Measurements from ENCODE around the gene HOXC12. TPM values are rescaled to one million over a fixed set of nuclear protein-coding genes. Genes with fewer than 3 reads are reported as not detected.

HOXC12 gene
- total RNA-seq, 1 experiment from 2014 or later, result not detected

DNA sequence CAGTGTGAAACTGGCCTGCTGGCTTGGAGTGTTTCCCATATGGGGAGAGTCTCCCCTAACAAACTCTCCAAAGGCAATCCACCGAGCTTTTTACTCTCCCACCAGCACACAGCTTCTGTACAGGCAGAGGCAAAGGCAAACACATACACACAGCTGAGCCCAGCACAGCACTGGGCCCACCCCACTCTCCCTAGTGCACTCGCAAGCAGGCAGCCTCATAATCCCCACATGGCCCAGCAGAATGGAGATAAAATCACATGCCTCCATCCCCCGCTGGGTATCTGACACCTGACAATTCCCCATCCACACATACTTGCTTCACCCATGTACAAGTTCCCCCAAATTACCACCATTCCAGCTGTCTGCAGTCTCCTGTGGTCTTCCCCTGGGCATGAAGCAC is 3.4 kb downstream of the HOXC12 start (continued):
- TF ChIP-seq, protein P1, sequence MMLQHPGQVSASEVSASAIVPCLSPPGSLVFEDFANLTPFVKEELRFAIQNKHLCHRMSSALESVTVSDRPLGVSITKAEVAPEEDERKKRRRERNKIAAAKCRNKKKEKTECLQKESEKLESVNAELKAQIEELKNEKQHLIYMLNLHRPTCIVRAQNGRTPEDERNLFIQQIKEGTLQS (CRISPR knock-in tag; conservative IDR thresholded peaks at IDR 0.05), result no peak
- no peak for TF ChIP-seq GABPB1 (CRISPR knock-in tag; IDR thresholded peaks at IDR 0.05)
- TF ChIP-seq, protein P2, sequence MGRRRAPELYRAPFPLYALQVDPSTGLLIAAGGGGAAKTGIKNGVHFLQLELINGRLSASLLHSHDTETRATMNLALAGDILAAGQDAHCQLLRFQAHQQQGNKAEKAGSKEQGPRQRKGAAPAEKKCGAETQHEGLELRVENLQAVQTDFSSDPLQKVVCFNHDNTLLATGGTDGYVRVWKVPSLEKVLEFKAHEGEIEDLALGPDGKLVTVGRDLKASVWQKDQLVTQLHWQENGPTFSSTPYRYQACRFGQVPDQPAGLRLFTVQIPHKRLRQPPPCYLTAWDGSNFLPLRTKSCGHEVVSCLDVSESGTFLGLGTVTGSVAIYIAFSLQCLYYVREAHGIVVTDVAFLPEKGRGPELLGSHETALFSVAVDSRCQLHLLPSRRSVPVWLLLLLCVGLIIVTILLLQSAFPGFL (CRISPR knock-in tag; IDR thresholded peaks at IDR 0.05; ENCODE audit: borderline replicate concordance), result no peak
- TF ChIP-seq ZNF416 (CRISPR knock-in tag; IDR thresholded peaks at IDR 0.05), result no peak
- no peak for TF ChIP-seq TP53 (CRISPR knock-in tag; IDR thresholded peaks at IDR 0.05)
- TF ChIP-seq, protein P3, sequence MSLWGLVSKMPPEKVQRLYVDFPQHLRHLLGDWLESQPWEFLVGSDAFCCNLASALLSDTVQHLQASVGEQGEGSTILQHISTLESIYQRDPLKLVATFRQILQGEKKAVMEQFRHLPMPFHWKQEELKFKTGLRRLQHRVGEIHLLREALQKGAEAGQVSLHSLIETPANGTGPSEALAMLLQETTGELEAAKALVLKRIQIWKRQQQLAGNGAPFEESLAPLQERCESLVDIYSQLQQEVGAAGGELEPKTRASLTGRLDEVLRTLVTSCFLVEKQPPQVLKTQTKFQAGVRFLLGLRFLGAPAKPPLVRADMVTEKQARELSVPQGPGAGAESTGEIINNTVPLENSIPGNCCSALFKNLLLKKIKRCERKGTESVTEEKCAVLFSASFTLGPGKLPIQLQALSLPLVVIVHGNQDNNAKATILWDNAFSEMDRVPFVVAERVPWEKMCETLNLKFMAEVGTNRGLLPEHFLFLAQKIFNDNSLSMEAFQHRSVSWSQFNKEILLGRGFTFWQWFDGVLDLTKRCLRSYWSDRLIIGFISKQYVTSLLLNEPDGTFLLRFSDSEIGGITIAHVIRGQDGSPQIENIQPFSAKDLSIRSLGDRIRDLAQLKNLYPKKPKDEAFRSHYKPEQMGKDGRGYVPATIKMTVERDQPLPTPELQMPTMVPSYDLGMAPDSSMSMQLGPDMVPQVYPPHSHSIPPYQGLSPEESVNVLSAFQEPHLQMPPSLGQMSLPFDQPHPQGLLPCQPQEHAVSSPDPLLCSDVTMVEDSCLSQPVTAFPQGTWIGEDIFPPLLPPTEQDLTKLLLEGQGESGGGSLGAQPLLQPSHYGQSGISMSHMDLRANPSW (CRISPR knock-in tag; conservative IDR thresholded peaks at IDR 0.05; ENCODE audit: low read depth), result no peak
- no peak for TF ChIP-seq ATF1 (CRISPR knock-in tag; IDR thresholded peaks at IDR 0.05)
- TF ChIP-seq, protein P4, sequence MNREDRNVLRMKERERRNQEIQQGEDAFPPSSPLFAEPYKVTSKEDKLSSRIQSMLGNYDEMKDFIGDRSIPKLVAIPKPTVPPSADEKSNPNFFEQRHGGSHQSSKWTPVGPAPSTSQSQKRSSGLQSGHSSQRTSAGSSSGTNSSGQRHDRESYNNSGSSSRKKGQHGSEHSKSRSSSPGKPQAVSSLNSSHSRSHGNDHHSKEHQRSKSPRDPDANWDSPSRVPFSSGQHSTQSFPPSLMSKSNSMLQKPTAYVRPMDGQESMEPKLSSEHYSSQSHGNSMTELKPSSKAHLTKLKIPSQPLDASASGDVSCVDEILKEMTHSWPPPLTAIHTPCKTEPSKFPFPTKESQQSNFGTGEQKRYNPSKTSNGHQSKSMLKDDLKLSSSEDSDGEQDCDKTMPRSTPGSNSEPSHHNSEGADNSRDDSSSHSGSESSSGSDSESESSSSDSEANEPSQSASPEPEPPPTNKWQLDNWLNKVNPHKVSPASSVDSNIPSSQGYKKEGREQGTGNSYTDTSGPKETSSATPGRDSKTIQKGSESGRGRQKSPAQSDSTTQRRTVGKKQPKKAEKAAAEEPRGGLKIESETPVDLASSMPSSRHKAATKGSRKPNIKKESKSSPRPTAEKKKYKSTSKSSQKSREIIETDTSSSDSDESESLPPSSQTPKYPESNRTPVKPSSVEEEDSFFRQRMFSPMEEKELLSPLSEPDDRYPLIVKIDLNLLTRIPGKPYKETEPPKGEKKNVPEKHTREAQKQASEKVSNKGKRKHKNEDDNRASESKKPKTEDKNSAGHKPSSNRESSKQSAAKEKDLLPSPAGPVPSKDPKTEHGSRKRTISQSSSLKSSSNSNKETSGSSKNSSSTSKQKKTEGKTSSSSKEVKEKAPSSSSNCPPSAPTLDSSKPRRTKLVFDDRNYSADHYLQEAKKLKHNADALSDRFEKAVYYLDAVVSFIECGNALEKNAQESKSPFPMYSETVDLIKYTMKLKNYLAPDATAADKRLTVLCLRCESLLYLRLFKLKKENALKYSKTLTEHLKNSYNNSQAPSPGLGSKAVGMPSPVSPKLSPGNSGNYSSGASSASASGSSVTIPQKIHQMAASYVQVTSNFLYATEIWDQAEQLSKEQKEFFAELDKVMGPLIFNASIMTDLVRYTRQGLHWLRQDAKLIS (CRISPR knock-in tag; IDR thresholded peaks at IDR 0.05; ENCODE audit: borderline replicate concordance), result no peak
- TF ChIP-seq TEAD4 (CRISPR knock-in tag; IDR thresholded peaks at IDR 0.05), result no peak
- TF ChIP-seq OVOL2 (CRISPR knock-in tag; IDR thresholded peaks at IDR 0.05; ENCODE audit: borderline replicate concordance), result no peak

DNA sequence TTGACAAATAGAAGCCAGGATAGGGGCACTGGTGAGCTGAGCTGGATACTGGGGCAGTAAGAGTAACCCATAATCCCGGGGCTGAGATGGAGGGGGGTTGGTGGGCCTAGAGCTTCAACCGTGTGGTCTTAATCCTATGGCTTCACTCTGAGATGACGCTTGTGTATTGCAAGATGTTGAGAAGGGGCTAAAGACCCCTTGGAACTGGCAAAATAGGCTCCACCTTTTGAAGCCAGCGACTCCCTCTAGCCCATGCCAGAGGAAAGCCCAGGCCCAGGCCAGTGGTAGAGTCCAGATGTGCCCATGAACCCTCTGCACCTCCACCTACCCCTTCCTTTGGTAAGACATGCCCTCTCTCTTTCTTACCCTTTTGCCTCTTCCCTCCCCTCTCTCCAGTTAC is 4.6 kb downstream of the HOXC12 start:
- DNase-seq (ENCODE audit: low spot score) (no peak), ATAC-seq (no peak)
- Mint-ChIP-seq H3K36me3 (no peaks in the 10 kb centered on the region), H3K4me3 (no peak overlapping the region), H3K9me3 (no peaks in the 10 kb centered on the region), H3K4me1 (peaks cover 17% of the 10 kb centered on the region), H3K27me3 (ENCODE audit: low read depth) (peaks cover 100% of the 10 kb centered on the region), H3K27ac (no peak overlapping the region)
- ChIA-PET POLR2A (no interaction called here), CTCF (interaction anchor here (1.0 to 1.3 kb wide), 3 partner anchors 45 to 212 kb away, joined by 3 read pairs; no protein-coding TSS in a partner anchor)
- no peak for TF ChIP-seq OVOL2 (CRISPR knock-in tag; IDR thresholded peaks at IDR 0.05; ENCODE audit: borderline replicate concordance)
- TF ChIP-seq PRRX2 (CRISPR knock-in tag; IDR thresholded peaks at IDR 0.05), result no peak
- TF ChIP-seq, protein P5, sequence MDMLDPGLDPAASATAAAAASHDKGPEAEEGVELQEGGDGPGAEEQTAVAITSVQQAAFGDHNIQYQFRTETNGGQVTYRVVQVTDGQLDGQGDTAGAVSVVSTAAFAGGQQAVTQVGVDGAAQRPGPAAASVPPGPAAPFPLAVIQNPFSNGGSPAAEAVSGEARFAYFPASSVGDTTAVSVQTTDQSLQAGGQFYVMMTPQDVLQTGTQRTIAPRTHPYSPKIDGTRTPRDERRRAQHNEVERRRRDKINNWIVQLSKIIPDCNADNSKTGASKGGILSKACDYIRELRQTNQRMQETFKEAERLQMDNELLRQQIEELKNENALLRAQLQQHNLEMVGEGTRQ (CRISPR knock-in tag; IDR thresholded peaks at IDR 0.05), result no peak
- TF ChIP-seq GABPB1 (CRISPR knock-in tag; IDR thresholded peaks at IDR 0.05), result no peak
- no peak for TF ChIP-seq ATF1 (CRISPR knock-in tag; IDR thresholded peaks at IDR 0.05)
- no peak for TF ChIP-seq ZNF671 (CRISPR knock-in tag; IDR thresholded peaks at IDR 0.05)
- no peak for TF ChIP-seq ESRRA (CRISPR knock-in tag; IDR thresholded peaks at IDR 0.05; ENCODE audit: borderline replicate concordance)
- TF ChIP-seq MXD4 (CRISPR knock-in tag; IDR thresholded peaks at IDR 0.05; ENCODE audit: borderline replicate concordance), result no peak
- TF ChIP-seq, protein P6, sequence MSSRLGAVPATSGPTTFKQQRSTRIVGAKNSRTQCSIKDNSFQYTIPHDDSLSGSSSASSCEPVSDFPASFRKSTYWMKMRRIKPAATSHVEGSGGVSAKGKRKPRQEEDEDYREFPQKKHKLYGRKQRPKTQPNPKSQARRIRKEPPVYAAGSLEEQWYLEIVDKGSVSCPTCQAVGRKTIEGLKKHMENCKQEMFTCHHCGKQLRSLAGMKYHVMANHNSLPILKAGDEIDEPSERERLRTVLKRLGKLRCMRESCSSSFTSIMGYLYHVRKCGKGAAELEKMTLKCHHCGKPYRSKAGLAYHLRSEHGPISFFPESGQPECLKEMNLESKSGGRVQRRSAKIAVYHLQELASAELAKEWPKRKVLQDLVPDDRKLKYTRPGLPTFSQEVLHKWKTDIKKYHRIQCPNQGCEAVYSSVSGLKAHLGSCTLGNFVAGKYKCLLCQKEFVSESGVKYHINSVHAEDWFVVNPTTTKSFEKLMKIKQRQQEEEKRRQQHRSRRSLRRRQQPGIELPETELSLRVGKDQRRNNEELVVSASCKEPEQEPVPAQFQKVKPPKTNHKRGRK (CRISPR knock-in tag; IDR thresholded peaks at IDR 0.05; ENCODE audit: borderline replicate concordance), result no peak
- TF ChIP-seq, protein P7, sequence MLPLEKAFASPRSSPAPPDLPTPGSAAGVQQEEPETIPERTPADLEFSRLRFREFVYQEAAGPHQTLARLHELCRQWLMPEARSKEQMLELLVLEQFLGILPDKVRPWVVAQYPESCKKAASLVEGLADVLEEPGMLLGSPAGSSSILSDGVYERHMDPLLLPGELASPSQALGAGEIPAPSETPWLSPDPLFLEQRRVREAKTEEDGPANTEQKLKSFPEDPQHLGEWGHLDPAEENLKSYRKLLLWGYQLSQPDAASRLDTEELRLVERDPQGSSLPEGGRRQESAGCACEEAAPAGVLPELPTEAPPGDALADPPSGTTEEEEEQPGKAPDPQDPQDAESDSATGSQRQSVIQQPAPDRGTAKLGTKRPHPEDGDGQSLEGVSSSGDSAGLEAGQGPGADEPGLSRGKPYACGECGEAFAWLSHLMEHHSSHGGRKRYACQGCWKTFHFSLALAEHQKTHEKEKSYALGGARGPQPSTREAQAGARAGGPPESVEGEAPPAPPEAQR (CRISPR knock-in tag; IDR thresholded peaks at IDR 0.05), result no peak
- TF ChIP-seq ZNF121 (CRISPR knock-in tag; IDR thresholded peaks at IDR 0.05), result no peak
- TF ChIP-seq, protein P8, sequence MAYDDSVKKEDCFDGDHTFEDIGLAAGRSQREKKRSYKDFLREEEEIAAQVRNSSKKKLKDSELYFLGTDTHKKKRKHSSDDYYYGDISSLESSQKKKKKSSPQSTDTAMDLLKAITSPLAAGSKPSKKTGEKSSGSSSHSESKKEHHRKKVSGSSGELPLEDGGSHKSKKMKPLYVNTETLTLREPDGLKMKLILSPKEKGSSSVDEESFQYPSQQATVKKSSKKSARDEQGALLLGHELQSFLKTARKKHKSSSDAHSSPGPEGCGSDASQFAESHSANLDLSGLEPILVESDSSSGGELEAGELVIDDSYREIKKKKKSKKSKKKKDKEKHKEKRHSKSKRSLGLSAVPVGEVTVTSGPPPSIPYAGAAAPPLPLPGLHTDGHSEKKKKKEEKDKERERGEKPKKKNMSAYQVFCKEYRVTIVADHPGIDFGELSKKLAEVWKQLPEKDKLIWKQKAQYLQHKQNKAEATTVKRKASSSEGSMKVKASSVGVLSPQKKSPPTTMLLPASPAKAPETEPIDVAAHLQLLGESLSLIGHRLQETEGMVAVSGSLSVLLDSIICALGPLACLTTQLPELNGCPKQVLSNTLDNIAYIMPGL (CRISPR knock-in tag; IDR thresholded peaks at IDR 0.05), result no peak
- TF ChIP-seq EMX1 (CRISPR knock-in tag; IDR thresholded peaks at IDR 0.05), result no peak
- TF ChIP-seq, protein P9, sequence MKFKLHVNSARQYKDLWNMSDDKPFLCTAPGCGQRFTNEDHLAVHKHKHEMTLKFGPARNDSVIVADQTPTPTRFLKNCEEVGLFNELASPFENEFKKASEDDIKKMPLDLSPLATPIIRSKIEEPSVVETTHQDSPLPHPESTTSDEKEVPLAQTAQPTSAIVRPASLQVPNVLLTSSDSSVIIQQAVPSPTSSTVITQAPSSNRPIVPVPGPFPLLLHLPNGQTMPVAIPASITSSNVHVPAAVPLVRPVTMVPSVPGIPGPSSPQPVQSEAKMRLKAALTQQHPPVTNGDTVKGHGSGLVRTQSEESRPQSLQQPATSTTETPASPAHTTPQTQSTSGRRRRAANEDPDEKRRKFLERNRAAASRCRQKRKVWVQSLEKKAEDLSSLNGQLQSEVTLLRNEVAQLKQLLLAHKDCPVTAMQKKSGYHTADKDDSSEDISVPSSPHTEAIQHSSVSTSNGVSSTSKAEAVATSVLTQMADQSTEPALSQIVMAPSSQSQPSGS (CRISPR knock-in tag; IDR thresholded peaks at IDR 0.05; ENCODE audit: borderline replicate concordance, low read depth), result no peak

Data from WTC11 (cell line).